ENCODE measurements around the gene LRIG1.

Gene LRIG1

GRCh38 chr3:66504850-66505641, 4.2 kb upstream of the LRIG1 start:
- no peak for DNase-seq

- no peak for DNase-seq
These were observed 2.2 kb upstream of the LRIG1 start for GRCh38 chr3:66502981-66503380.

GRCh38 chr3:66502245-66502874, 1.5 kb upstream of the LRIG1 start:
- no peak for DNase-seq

GRCh38 chr3:66501483-66502244, 842 bp upstream of the LRIG1 start:
- DNase-seq, result no peak

- DNase-seq, result peak in 30 of 58 donors; percentile 13 to 60 (median 36)
These were observed 794 bp downstream of the LRIG1 start for GRCh38 chr3:66499881-66500575.

- peak in 19 of 58 donors; percentile 4 to 45 (median 22) for DNase-seq
These were observed 1.9 kb downstream of the LRIG1 start for GRCh38 chr3:66498687-66499621.

- DNase-seq, result no peak
These were observed 2.7 kb downstream of the LRIG1 start for GRCh38 chr3:66497985-66498671.

GRCh38 chr3:66497288-66497984, 3.4 kb downstream of the LRIG1 start:
- DNase-seq, result peak in 1 of 58 donors; percentile 11

GRCh38 chr3:66496746-66497145, 4.1 kb downstream of the LRIG1 start:
- no peak for DNase-seq

GRCh38 chr3:66496301-66496700, 4.5 kb downstream of the LRIG1 start:
- no peak for DNase-seq

- peak in 1 of 58 donors; percentile 22 for DNase-seq
These were observed 5.2 kb downstream of the LRIG1 start for GRCh38 chr3:66495668-66496045.

GRCh38 chr3:66494959-66495667, 5.7 kb downstream of the LRIG1 start:
- no peak for DNase-seq

- no peak for DNase-seq
These were observed 7.2 kb downstream of the LRIG1 start for GRCh38 chr3:66493458-66494099.

GRCh38 chr3:66492672-66493071, 8.2 kb downstream of the LRIG1 start:
- no peak for DNase-seq

- DNase-seq, result no peak
These were observed 8.8 kb downstream of the LRIG1 start for GRCh38 chr3:66492071-66492470.

- no peak for DNase-seq
These were observed 9.8 kb downstream of the LRIG1 start for GRCh38 chr3:66490984-66491383.

- no peak for DNase-seq
These were observed 10.6 kb downstream of the LRIG1 start for GRCh38 chr3:66490214-66490613.

GRCh38 chr3:66489581-66489980, 11.2 kb downstream of the LRIG1 start:
- DNase-seq, result no peak
